Stimulated activated CD4-positive, alpha-beta T cell treated with anti-CD3 and anti-CD28 coated beads, Interleukin-4, amount 100 ng/mL, for 24 hours (primary cell): Measurements from ENCODE around the gene P2RX3.
"Not testable (repeated sequence)": the region's sequence is repeated elsewhere in the genome, so short reads cannot be mapped to it uniquely, and the experiment has no call there.

Source experiments
- DNase-seq: peaks from one replicate; pipeline ENCODE4 v3.0.0-alpha.2; 2020

Gene P2RX3

GRCh38 chr11:57353852-57354251, 15.7 kb downstream of the P2RX3 start:
- DNase-seq: no peak

GRCh38 chr11:57354699-57355098, 16.5 kb downstream of the P2RX3 start:
- no peak for DNase-seq

- no peak for DNase-seq
Measured at GRCh38 chr11:57356268-57356667, 18.1 kb downstream of the P2RX3 start.

GRCh38 chr11:57357310-57357709, 19.2 kb downstream of the P2RX3 start:
- no peak for DNase-seq

GRCh38 chr11:57357856-57358255, 19.7 kb downstream of the P2RX3 start:
- no peak for DNase-seq

GRCh38 chr11:57358543-57358961, 20.4 kb downstream of the P2RX3 start:
- no peak for DNase-seq

- DNase-seq: no peak
Measured at GRCh38 chr11:57358991-57359390, 20.8 kb downstream of the P2RX3 start.

GRCh38 chr11:57359396-57359795, 21.2 kb downstream of the P2RX3 start:
- no peak for DNase-seq

GRCh38 chr11:57359896-57360690, 21.9 kb downstream of the P2RX3 start:
- DNase-seq: no peak

- no peak for DNase-seq
Measured at GRCh38 chr11:57360991-57361390, 22.8 kb downstream of the P2RX3 start.

- DNase-seq: not testable (repeated sequence)
Measured at GRCh38 chr11:57361420-57361819, 23.3 kb downstream of the P2RX3 start.

- DNase-seq: no peak
Measured at GRCh38 chr11:57361926-57362325, 23.8 kb downstream of the P2RX3 start.

GRCh38 chr11:57363131-57364080, 25.3 kb downstream of the P2RX3 start:
- no peak for DNase-seq

GRCh38 chr11:57364851-57365660, 26.9 kb downstream of the P2RX3 start:
- DNase-seq: no peak

- no peak for DNase-seq
Measured at GRCh38 chr11:57368106-57368844, 30.1 kb downstream of the P2RX3 start.

GRCh38 chr11:57368845-57369232, 30.7 kb downstream of the P2RX3 start:
- DNase-seq: no peak

- no peak for DNase-seq
Measured at GRCh38 chr11:57370251-57370650, 32.1 kb downstream of the P2RX3 start.

GRCh38 chr11:57370941-57371340, 32.8 kb downstream of the P2RX3 start:
- no peak for DNase-seq

GRCh38 chr11:57373146-57373545, 35.0 kb downstream of the P2RX3 start:
- no peak for DNase-seq

GRCh38 chr11:57374966-57375365, 36.8 kb downstream of the P2RX3 start:
- no peak for DNase-seq

GRCh38 chr11:57375490-57375889, 37.3 kb downstream of the P2RX3 start:
- DNase-seq: no peak
